Esophagus muscularis mucosa (tissue), 4 donors: Measurements from ENCODE around the gene IGFBP5.

Experiments used
- CTCF ChIP-seq, 3 experiments: fragments of 200-600 bp in 2 of 3; fragments of 450-650 bp in 1 of 3; sonication (generic) in 2 of 3; IDR thresholded peaks; one replicate each; pipeline ENCODE4 v1.5.1; 2017 to 2019; ENCODE audit warnings: antibody characterized with exemption in 3 of 3, mild to moderate bottlenecking in 2 of 3, moderate library complexity in 1 of 3
- EP300 ChIP-seq: sonication (generic); formaldehyde crosslinking; IDR thresholded peaks from one replicate; pipeline ENCODE4 v1.6.1; 2017; ENCODE audit warnings: antibody characterized with exemption
- POLR2AphosphoS5 ChIP-seq, 2 donors: sonication (generic); formaldehyde crosslinking; IDR thresholded peaks; one replicate each; pipeline ENCODE4 v1.6.1; 2017; ENCODE audit warnings: antibody characterized with exemption in 2 of 2

- no peak for TF ChIP-seq CTCF (IDR thresholded peaks at IDR 0.05)
- no peak for TF ChIP-seq EP300
- no peak for TF ChIP-seq POLR2AphosphoS5 (IDR thresholded peaks at IDR 0.05)
Measured at GRCh38 chr2:216700088-216700567, 4.8 kb upstream of the IGFBP5 start.
